ENCODE data around the gene TFG. TPM values are rescaled to one million over a fixed set of nuclear protein-coding genes. Genes with fewer than 3 reads are reported as not detected.

TFG gene
- total and polyA plus RNA-seq, 5 experiments from 2014 or later = 30.6 to 42.7 (median 37.3) TPM

GRCh38 chr3:100761951-100762350, 52.7 kb downstream of the TFG start:
- POLR2A ChIA-PET = no interaction called here
- Mint-ChIP-seq H3K27me3 (peaks cover 0 to 3% (median 0%) of the 10 kb centered on the region in 5 donors), H3K9me3 (no peaks in the 10 kb centered on the region), H3K27ac (no peak overlapping the region), H3K4me1 (no peaks in the 10 kb centered on the region), H3K36me3 (peaks cover 0 to 5% (median 0%) of the 10 kb centered on the region in 3 donors), H3K4me3 (no peak overlapping the region)
- no peak for DNase-seq
- ATAC-seq = no peak

- Mint-ChIP-seq H3K9me3 (no peaks in the 10 kb centered on the region), H3K4me1 (no peaks in the 10 kb centered on the region), H3K27me3 (peaks cover 0 to 3% (median 0%) of the 10 kb centered on the region in 5 donors), H3K27ac (no peak overlapping the region), H3K4me3 (no peak overlapping the region), H3K36me3 (peaks cover 0 to 4% (median 3%) of the 10 kb centered on the region in 3 donors)
- ATAC-seq (no peak), DNase-seq (no peak)
- POLR2A ChIA-PET = no interaction called here
These were observed 56.2 kb downstream of the TFG start for GRCh38 chr3:100765437-100765975.

- Mint-ChIP-seq H3K27ac (no peak overlapping the region), H3K9me3 (no peaks in the 10 kb centered on the region), H3K36me3 (peaks cover 0 to 4% (median 3%) of the 10 kb centered on the region in 3 donors), H3K4me1 (no peaks in the 10 kb centered on the region), H3K4me3 (no peak overlapping the region), H3K27me3 (peaks cover 0 to 3% (median 0%) of the 10 kb centered on the region in 5 donors)
- POLR2A ChIA-PET = no interaction called here
- DNase-seq = no peak
- no peak for ATAC-seq
These were observed 56.8 kb downstream of the TFG start for GRCh38 chr3:100766069-100766468.

GRCh38 chr3:100769693-100770092, 60.4 kb downstream of the TFG start:
- POLR2A ChIA-PET = no interaction called here
- Mint-ChIP-seq H3K4me1 (no peaks in the 10 kb centered on the region), H3K9me3 (peaks cover 0 to 10% (median 0%) of the 10 kb centered on the region in 9 donors), H3K36me3 (peaks cover 3 to 6% (median 5%) of the 10 kb centered on the region in 3 donors), H3K27ac (no peak overlapping the region), H3K4me3 (no peak overlapping the region), H3K27me3 (peaks cover 0 to 1% (median 0%) of the 10 kb centered on the region in 5 donors)
- ATAC-seq = no peak
- no peak for DNase-seq

GRCh38 chr3:100775226-100775625, 65.9 kb downstream of the TFG start:
- no peak for ATAC-seq
- Mint-ChIP-seq H3K4me1 (no peaks in the 10 kb centered on the region), H3K36me3 (peaks cover 0 to 5% (median 1%) of the 10 kb centered on the region in 3 donors), H3K4me3 (no peak overlapping the region), H3K27me3 (peaks cover 0 to under 1% (median 0%) of the 10 kb centered on the region in 5 donors), H3K27ac (no peak overlapping the region), H3K9me3 (peaks cover 0 to 10% (median 0%) of the 10 kb centered on the region in 9 donors)
- DNase-seq = no peak
- POLR2A ChIA-PET = no interaction called here

GRCh38 chr3:100775669-100776068, 66.4 kb downstream of the TFG start:
- no peak for DNase-seq
- Mint-ChIP-seq H3K4me1 (no peaks in the 10 kb centered on the region), H3K36me3 (peaks cover 0 to 5% (median 1%) of the 10 kb centered on the region in 3 donors), H3K27me3 (no peaks in the 10 kb centered on the region), H3K27ac (no peak overlapping the region), H3K4me3 (no peak overlapping the region), H3K9me3 (peaks cover 0 to 10% (median 0%) of the 10 kb centered on the region in 9 donors)
- POLR2A ChIA-PET = no interaction called here
- ATAC-seq = no peak

GRCh38 chr3:100776097-100776729, 66.9 kb downstream of the TFG start:
- Mint-ChIP-seq H3K27me3 (no peaks in the 10 kb centered on the region), H3K36me3 (peaks cover 0 to 5% (median 1%) of the 10 kb centered on the region in 3 donors), H3K9me3 (peaks cover 0 to 10% (median 0%) of the 10 kb centered on the region in 9 donors), H3K4me3 (no peak overlapping the region), H3K27ac (no peak overlapping the region), H3K4me1 (no peaks in the 10 kb centered on the region)
- DNase-seq (no peak), ATAC-seq (no peak)
- POLR2A ChIA-PET = no interaction called here

- ATAC-seq (no peak), DNase-seq (no peak)
- Mint-ChIP-seq H3K27ac (no peak overlapping the region), H3K27me3 (no peaks in the 10 kb centered on the region), H3K4me1 (no peaks in the 10 kb centered on the region), H3K9me3 (peaks cover 0 to 10% (median 0%) of the 10 kb centered on the region in 9 donors), H3K36me3 (peaks cover 0 to 5% (median 1%) of the 10 kb centered on the region in 3 donors), H3K4me3 (no peak overlapping the region)
- POLR2A ChIA-PET = no interaction called here
These were observed 67.5 kb downstream of the TFG start for GRCh38 chr3:100776746-100777145.

- POLR2A ChIA-PET = no interaction called here
- H3K27me3 Mint-ChIP-seq = no peaks in the 10 kb centered on the region
- ATAC-seq (no peak), DNase-seq (no peak)
- no peak overlapping the region for H3K27ac Mint-ChIP-seq
- H3K9me3 Mint-ChIP-seq = peaks cover 0 to 7% (median 0%) of the 10 kb centered on the region in 9 donors
- H3K36me3 Mint-ChIP-seq = peaks cover 0 to 4% (median 1%) of the 10 kb centered on the region in 3 donors
- no peak overlapping the region for H3K4me3 Mint-ChIP-seq
- no peaks in the 10 kb centered on the region for H3K4me1 Mint-ChIP-seq
These were observed 68.0 kb downstream of the TFG start for GRCh38 chr3:100777271-100777670.

- no peak overlapping the region for H3K4me3 Mint-ChIP-seq
- H3K27ac Mint-ChIP-seq = no peak overlapping the region
- no peaks in the 10 kb centered on the region for H3K36me3 Mint-ChIP-seq
- no peak for ATAC-seq
- no peaks in the 10 kb centered on the region for H3K27me3 Mint-ChIP-seq
- DNase-seq = no peak
- H3K9me3 Mint-ChIP-seq = peaks cover 0 to 3% (median under 1%) of the 10 kb centered on the region in 9 donors
- no peaks in the 10 kb centered on the region for H3K4me1 Mint-ChIP-seq
- POLR2A ChIA-PET = no interaction called here
These were observed 70.2 kb downstream of the TFG start for GRCh38 chr3:100779480-100779879.

- POLR2A ChIA-PET = no interaction called here
- Mint-ChIP-seq H3K27me3 (peaks cover 0 to 1% (median 0%) of the 10 kb centered on the region in 5 donors), H3K4me1 (no peaks in the 10 kb centered on the region), H3K9me3 (peaks cover 0 to 6% (median 2%) of the 10 kb centered on the region in 9 donors), H3K27ac (no peak overlapping the region), H3K4me3 (no peak overlapping the region), H3K36me3 (no peaks in the 10 kb centered on the region)
- ATAC-seq (no peak), DNase-seq (no peak)
These were observed 70.9 kb downstream of the TFG start for GRCh38 chr3:100780071-100780622.

- ATAC-seq (no peak), DNase-seq (no peak)
- Mint-ChIP-seq H3K36me3 (peaks cover 0 to 5% (median 0%) of the 10 kb centered on the region in 3 donors), H3K27ac (no peak overlapping the region), H3K4me3 (no peak overlapping the region), H3K27me3 (peaks cover 0 to 2% (median 0%) of the 10 kb centered on the region in 5 donors), H3K4me1 (no peaks in the 10 kb centered on the region), H3K9me3 (peaks cover 0 to 14% (median 4%) of the 10 kb centered on the region in 9 donors)
- POLR2A ChIA-PET = no interaction called here
These were observed 72.0 kb downstream of the TFG start for GRCh38 chr3:100781301-100781700.

- POLR2A ChIA-PET = no interaction called here
- no peak for DNase-seq
- no peaks in the 10 kb centered on the region for H3K4me1 Mint-ChIP-seq
These were observed 73.1 kb downstream of the TFG start for GRCh38 chr3:100782348-100782747.

More at GRCh38 chr3:100782348-100782747, 73.1 kb downstream of the TFG start:
- Mint-ChIP-seq H3K27me3 (peaks cover 0 to 2% (median 0%) of the 10 kb centered on the region in 5 donors), H3K9me3 (peaks cover 0 to 14% (median 4%) of the 10 kb centered on the region in 9 donors), H3K36me3 (peaks cover 0 to 5% (median 0%) of the 10 kb centered on the region in 3 donors), H3K4me3 (no peak overlapping the region), H3K27ac (no peak overlapping the region)
- ATAC-seq = no peak

Measured in naive thymus-derived CD8-positive, alpha-beta T cell (primary cell).